AG10803 (cell line): ENCODE measurements around the gene AARS2.

Experiments used
- DNase-seq: peaks from one replicate; pipeline ENCODE4 v3.0.0; 2010; ENCODE audit warnings: low read depth
- H3K4me3 ChIP-seq: 2 replicates; pipeline ENCODE4 v1.5.1; 2011; ENCODE audit warnings: mild to moderate bottlenecking, low read length, control low read depth
- CTCF ChIP-seq: conservative IDR thresholded peaks from 2 replicates; pipeline ENCODE4 v1.5.1; 2011; ENCODE audit warnings: mild to moderate bottlenecking, low read length, control low read depth, inconsistent platforms

Gene AARS2

GRCh38 chr6:44264154-44265006 lies 48.8 kb downstream of the AARS2 start:
- TF ChIP-seq CTCF: no peak
- no peak for DNase-seq
- peak overlapping the region; percentile 82 for H3K4me3 ChIP-seq

DNA sequence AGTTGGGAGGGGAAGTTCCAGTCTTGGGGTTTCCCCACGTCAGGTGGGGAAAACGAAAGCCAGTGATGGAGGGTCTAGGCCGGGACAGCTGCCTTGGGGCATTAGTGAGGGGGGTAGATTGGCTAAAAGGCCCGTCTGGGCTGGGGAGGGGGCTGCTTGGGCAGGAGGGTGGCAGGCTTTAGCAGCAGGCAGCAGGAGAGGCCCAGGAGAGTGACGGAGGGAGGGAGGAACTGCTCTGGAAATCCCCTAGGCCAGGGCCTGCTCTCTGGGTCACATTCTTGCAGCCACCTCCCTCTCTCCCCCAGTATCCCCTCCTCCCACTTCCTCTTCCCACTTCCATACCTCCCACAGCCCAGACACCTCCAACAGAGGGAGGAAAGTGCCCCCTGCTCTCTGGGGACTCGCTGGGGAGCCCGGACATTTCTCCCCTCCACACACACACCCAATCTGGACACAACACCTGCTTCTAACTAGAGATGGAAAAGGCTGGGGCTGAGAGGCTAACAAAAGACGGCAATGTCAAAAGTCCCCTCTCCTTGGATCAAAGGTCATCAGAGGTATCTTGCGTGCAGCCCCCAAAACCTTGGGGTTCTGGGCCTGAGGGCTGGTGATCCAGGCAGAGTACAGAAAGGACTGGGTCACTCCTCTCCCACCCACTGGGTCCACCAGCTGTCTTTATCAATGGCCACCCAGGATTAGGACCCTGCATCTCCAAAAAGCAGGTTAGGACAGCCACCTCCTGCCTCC lies 49.6 kb downstream of the AARS2 start:
- H3K4me3 ChIP-seq: peak overlapping the region; percentile 82
- no peak for TF ChIP-seq CTCF
- DNase-seq: no peak

GRCh38 chr6:44262467-44263353 lies 50.4 kb downstream of the AARS2 start:
- peak overlapping the region; percentile 27; the same call in 1 of the 2 replicates for H3K4me3 ChIP-seq
- no peak for TF ChIP-seq CTCF
- DNase-seq: no peak

DNA sequence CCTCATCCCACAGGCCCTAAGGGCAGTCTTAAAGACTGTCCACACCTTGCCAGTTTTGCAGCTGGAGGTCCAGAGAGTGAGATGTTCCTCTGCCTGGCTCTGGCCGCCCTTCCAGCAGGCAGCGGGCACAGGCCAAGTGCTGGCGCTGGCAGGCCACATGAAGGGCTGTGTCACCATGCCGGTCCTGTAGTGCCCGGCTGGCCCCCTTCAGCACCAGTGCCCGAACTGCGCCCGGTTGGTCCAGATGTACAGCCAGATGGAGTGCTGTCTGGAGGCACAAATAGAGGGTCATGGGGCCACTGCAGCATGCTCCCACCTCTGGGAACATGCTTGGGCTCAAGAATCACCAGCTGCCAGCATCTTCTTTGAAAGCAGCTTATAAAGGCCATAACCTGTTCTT lies 51.6 kb downstream of the AARS2 start:
- H3K4me3 ChIP-seq: no peak overlapping the region
- TF ChIP-seq CTCF: no peak
- no peak for DNase-seq

- TF ChIP-seq CTCF: no peak
Observed at GRCh38 chr6:44260451-44261297, 52.5 kb downstream of the AARS2 start.

DNA sequence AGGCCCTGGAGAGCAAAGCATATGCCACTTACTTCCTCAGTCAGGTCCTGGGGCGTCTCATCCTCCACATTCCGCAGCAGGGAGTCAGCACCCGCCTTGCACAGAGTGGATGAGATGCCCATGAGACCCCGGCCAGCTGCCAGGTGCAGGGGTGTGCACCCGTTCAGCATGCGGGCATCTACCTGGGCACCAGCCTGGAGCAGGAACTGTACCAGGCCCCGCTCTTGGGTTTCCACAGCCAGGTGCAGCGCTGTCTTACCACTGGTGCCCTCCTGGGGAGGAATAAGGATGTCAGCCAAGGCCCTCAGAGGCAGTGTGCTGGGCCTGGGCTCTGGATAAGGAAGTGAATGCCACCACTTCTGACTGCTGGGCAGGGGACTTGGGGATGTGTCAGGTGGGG lies 53.1 kb downstream of the AARS2 start:
- DNase-seq: no peak
- no peak for TF ChIP-seq CTCF
- no peak overlapping the region for H3K4me3 ChIP-seq

More at GRCh38 chr6:44260451-44261297, 52.5 kb downstream of the AARS2 start:
- no peak for DNase-seq
- H3K4me3 ChIP-seq: no peak overlapping the region
